Endothelial cell of umbilical vein (primary cell): ENCODE measurements around the gene ASL.

Experiments
- CTCF ChIP-seq, 2 donors: IDR thresholded peaks; 1 replicate in 1 of 2; 2 replicates in 1 of 2; pipeline ENCODE4 v1.5.1; 2011; ENCODE audit warnings: low read length in 2 of 2, mild to moderate bottlenecking in 2 of 2, moderate library complexity in 2 of 2, control low read depth in 1 of 2, inconsistent platforms in 1 of 2, low read depth in 1 of 2; ENCODE audit not compliant: insufficient read depth in 1 of 2; ENCODE audit errors: extremely low read depth in 1 of 2
- POLR2AphosphoS5 ChIP-seq: IDR thresholded peaks from 2 replicates; pipeline ENCODE4 v1.6.1; 2012; ENCODE audit warnings: low read depth, mild to moderate bottlenecking, control low read depth, low read length, moderate library complexity; ENCODE audit not compliant: insufficient read depth

GRCh38 chr7:66036382-66036781 is 39.2 kb upstream of the ASL start:
- TF ChIP-seq POLR2AphosphoS5, result no peak
- TF ChIP-seq CTCF (IDR thresholded peaks at IDR 0.05; ENCODE audit: extremely low read depth in 1 of 2, insufficient read depth in 1 of 2, low read depth in 1 of 2, low read length in 2 of 2), result no peak
